ENCODE measurements around the gene EXOSC3. TPM values are rescaled to one million over a fixed set of nuclear protein-coding genes. Genes with fewer than 3 reads are reported as not detected.

Gene EXOSC3
- total RNA-seq, 6 experiments from 2014 or later: 37.7 to 49.8 (median 41.9) TPM

GRCh38 chr9:37740631-37741328, 44.1 kb downstream of the EXOSC3 start:
- Mint-ChIP-seq H3K4me3 (no peak overlapping the region), H3K36me3 (ENCODE audit: low read depth) (no peaks in the 10 kb centered on the region), H3K4me1 (ENCODE audit: low read depth) (no peaks in the 10 kb centered on the region), H3K27ac (no peak overlapping the region), H3K27me3 (ENCODE audit: insufficient read depth) (peaks cover 46% of the 10 kb centered on the region), H3K9me3 (no peaks in the 10 kb centered on the region)
- TF ChIP-seq CTCF (IDR thresholded peaks at IDR 0.05): no peak
- DNase-seq: no peak

GRCh38 chr9:37740128-37740527, 44.7 kb downstream of the EXOSC3 start:
- no peak for TF ChIP-seq CTCF (IDR thresholded peaks at IDR 0.05)

GRCh38 chr9:37739222-37739621, 45.6 kb downstream of the EXOSC3 start:
- H3K9me3 Mint-ChIP-seq: no peaks in the 10 kb centered on the region
- no peak for TF ChIP-seq CTCF (IDR thresholded peaks at IDR 0.05)
- no peak overlapping the region for H3K4me3 Mint-ChIP-seq
- DNase-seq: no peak
- H3K27ac Mint-ChIP-seq: no peak overlapping the region
- H3K4me1 Mint-ChIP-seq (ENCODE audit: low read depth): no peaks in the 10 kb centered on the region; the same call in 1 of the 2 replicates
- H3K27me3 Mint-ChIP-seq (ENCODE audit: insufficient read depth): peaks cover 54% of the 10 kb centered on the region
- no peaks in the 10 kb centered on the region for H3K36me3 Mint-ChIP-seq (ENCODE audit: low read depth)

More at GRCh38 chr9:37740128-37740527, 44.7 kb downstream of the EXOSC3 start:
- Mint-ChIP-seq H3K4me3 (no peak overlapping the region), H3K9me3 (no peaks in the 10 kb centered on the region), H3K27ac (no peak overlapping the region), H3K36me3 (ENCODE audit: low read depth) (no peaks in the 10 kb centered on the region), H3K4me1 (ENCODE audit: low read depth) (no peaks in the 10 kb centered on the region), H3K27me3 (ENCODE audit: insufficient read depth) (peaks cover 47% of the 10 kb centered on the region)
- no peak for DNase-seq

GRCh38 chr9:37732952-37733351, 51.9 kb downstream of the EXOSC3 start:
- no peak overlapping the region for H3K4me3 Mint-ChIP-seq
- no peaks in the 10 kb centered on the region for H3K9me3 Mint-ChIP-seq
- H3K27me3 Mint-ChIP-seq (ENCODE audit: insufficient read depth): peaks cover 53% of the 10 kb centered on the region
- H3K27ac Mint-ChIP-seq: no peak overlapping the region
- H3K36me3 Mint-ChIP-seq (ENCODE audit: low read depth): no peaks in the 10 kb centered on the region
- no peak for TF ChIP-seq CTCF (IDR thresholded peaks at IDR 0.05)
- no peak for DNase-seq
- peaks cover 41% of the 10 kb centered on the region for H3K4me1 Mint-ChIP-seq (ENCODE audit: low read depth)

- no peak for TF ChIP-seq CTCF (IDR thresholded peaks at IDR 0.05)
- Mint-ChIP-seq H3K27me3 (ENCODE audit: insufficient read depth) (peaks cover 51% of the 10 kb centered on the region), H3K9me3 (no peaks in the 10 kb centered on the region), H3K4me3 (no peak overlapping the region), H3K4me1 (ENCODE audit: low read depth) (peaks cover 41% of the 10 kb centered on the region), H3K36me3 (ENCODE audit: low read depth) (no peaks in the 10 kb centered on the region), H3K27ac (no peak overlapping the region)
- DNase-seq: no peak
These were observed 52.6 kb downstream of the EXOSC3 start for GRCh38 chr9:37732086-37732741.

All from HFFc6 (cell line).